Kidney (tissue), 14 donors: ENCODE measurements around the gene C13orf46. TPM values are rescaled to one million over a fixed set of nuclear protein-coding genes. Genes with fewer than 3 reads are reported as not detected.

Experiments
- DNase-seq, 5 donors: peaks; one replicate each; pipeline ENCODE4 v3.0.0-alpha.2; 2013 to 2020
- FAIRE-seq: peaks from 2 replicates; lab custom pipeline; 2012; peaks lifted over from hg19 to GRCh38; lab: Jason Lieb, UNC
- H3K27ac ChIP-seq, 2 donors: one replicate each; pipeline ENCODE4 v1.7.0; 2013; ENCODE audit warnings: low read depth in 2 of 2, low read length in 2 of 2, inconsistent platforms in 1 of 2
- H3K27me3 ChIP-seq: one replicate; pipeline ENCODE4 v1.7.1; 2013; ENCODE audit warnings: low read length, inconsistent platforms; ENCODE audit not compliant: control insufficient read depth, insufficient read depth
- H3K36me3 ChIP-seq, 3 donors: one replicate each; pipeline versions ENCODE4 v1.7.0 to v1.7.1; 2013; ENCODE audit warnings: low read length in 3 of 3, control low read depth in 1 of 3, inconsistent platforms in 1 of 3; ENCODE audit not compliant: insufficient read depth in 3 of 3, control insufficient read depth in 2 of 3
- H3K4me1 ChIP-seq, 3 donors: one replicate each; pipeline versions ENCODE4 v1.7.0 to v1.7.1; 2013; ENCODE audit warnings: low read length in 3 of 3, inconsistent platforms in 1 of 3, low read depth in 1 of 3; ENCODE audit not compliant: control insufficient read depth in 2 of 3, insufficient read depth in 2 of 3
- H3K4me3 ChIP-seq, 3 donors: one replicate each; pipeline versions ENCODE4 v1.7.0 to v1.8.1; 2013; ENCODE audit warnings: low read length in 3 of 3, control low read depth in 1 of 3, inconsistent platforms in 1 of 3
- H3K9ac ChIP-seq, 3 donors: one replicate each; pipeline versions ENCODE4 v1.7.0 to v1.7.1; 2013; ENCODE audit warnings: low read length in 3 of 3, control low read depth in 1 of 3, inconsistent platforms in 1 of 3
- H3K9me3 ChIP-seq, 3 donors: one replicate each; pipeline versions ENCODE4 v1.7.0 to v1.7.1; 2013; ENCODE audit warnings: low read length in 3 of 3, control low read depth in 1 of 3, inconsistent platforms in 1 of 3; ENCODE audit not compliant: control insufficient read depth in 2 of 3, insufficient read depth in 1 of 3
- CTCF ChIP-seq: IDR thresholded peaks from 3 replicates; pipeline ENCODE4 v1.5.1; 2012; ENCODE audit warnings: mild to moderate bottlenecking, moderate library complexity, borderline replicate concordance; ENCODE audit not compliant: insufficient read depth; ENCODE audit errors: extremely low read depth
- intact Hi-C: fragments of 100-400 bp; cut with DNase I; formaldehyde crosslinking; loops from one replicate; pipeline ENCODE4 v1.11.1; 2022
- polyA plus RNA-seq: library from polyadenylated mRNA; stranded (reverse); fragments of 350-450 nt; fragmentation: Illumina TruSeq; extraction: RNeasy Lipid Tissue Mini Kit (QIAGEN cat#74804); gene quantifications from one replicate; pipeline ENCODE4 v1.2.3, GENCODE V29; 2014; ENCODE audit warnings: low read depth, low replicate concordance; ENCODE audit not compliant: insufficient read depth
- total RNA-seq: library from RNA; stranded (reverse); fragmentation: NEBNext Ultra II Directional; extraction: Animal tissue kit (Norgen Biotek cat#: 25700); gene quantifications from one replicate; pipeline ENCODE4 v1.2.1, GENCODE V29; 2021
- donor health status: control.
- donor health status: control.
- donor health status: control.
- donor health status: control.
- donor health status: control.
- donor health status: DM: yes; HTN: yes; CAD: no.
- donor health status: Normal renal cell carcinoma (clear cell type).

C13orf46 gene
- total and polyA plus RNA-seq, 2 donors from 2014 or later: 1.1 TPM; not detected in 1

GRCh38 chr13:113939944-113940297 lies 34.0 kb downstream of the C13orf46 start:
- Histone ChIP-seq H3K27ac (no peak overlapping the region), H3K27me3 (no peaks in the 10 kb centered on the region), H3K9me3 (no peaks in the 10 kb centered on the region), H3K4me1 (no peaks in the 10 kb centered on the region), H3K4me3 (no peak overlapping the region), H3K9ac (no peak overlapping the region), H3K36me3 (no peaks in the 10 kb centered on the region)
- DNase-seq (peak in 1 of 5 donors; percentile 63), FAIRE-seq (no peak)
- no peak for TF ChIP-seq CTCF
- intact Hi-C loops: no loop called here

- TF ChIP-seq CTCF: no peak
- intact Hi-C loops: no loop called here
Measured at GRCh38 chr13:113939129-113939943, 34.5 kb downstream of the C13orf46 start.

GRCh38 chr13:113938716-113939115 lies 35.2 kb downstream of the C13orf46 start:
- no peak overlapping the region for H3K27ac ChIP-seq
- DNase-seq: peak in 3 of 5 donors; percentile 36 to 66 (median 56)
- intact Hi-C loops: no loop called here

More at GRCh38 chr13:113939129-113939943, 34.5 kb downstream of the C13orf46 start:
- no peaks in the 10 kb centered on the region for H3K9me3 ChIP-seq
- no peaks in the 10 kb centered on the region for H3K4me1 ChIP-seq
- no peak overlapping the region for H3K27ac ChIP-seq
- DNase-seq: peak in 1 of 5 donors; percentile 59
- no peak overlapping the region for H3K4me3 ChIP-seq
- H3K36me3 ChIP-seq: no peaks in the 10 kb centered on the region
- H3K27me3 ChIP-seq: no peaks in the 10 kb centered on the region
- no peak overlapping the region for H3K9ac ChIP-seq
- FAIRE-seq: no peak

More at GRCh38 chr13:113938716-113939115, 35.2 kb downstream of the C13orf46 start:
- Histone ChIP-seq H3K9ac (no peak overlapping the region), H3K9me3 (no peaks in the 10 kb centered on the region), H3K4me3 (no peak overlapping the region), H3K27me3 (no peaks in the 10 kb centered on the region), H3K4me1 (no peaks in the 10 kb centered on the region), H3K36me3 (no peaks in the 10 kb centered on the region)
- TF ChIP-seq CTCF: no peak
- FAIRE-seq: no peak
